Measurements from ENCODE around the gene INPP5J. TPM values are rescaled to one million over a fixed set of nuclear protein-coding genes. Genes with fewer than 3 reads are reported as not detected.

INPP5J gene
- total RNA-seq, 2 donors from 2014 or later, result 3.5 to 5.4 TPM

DNA sequence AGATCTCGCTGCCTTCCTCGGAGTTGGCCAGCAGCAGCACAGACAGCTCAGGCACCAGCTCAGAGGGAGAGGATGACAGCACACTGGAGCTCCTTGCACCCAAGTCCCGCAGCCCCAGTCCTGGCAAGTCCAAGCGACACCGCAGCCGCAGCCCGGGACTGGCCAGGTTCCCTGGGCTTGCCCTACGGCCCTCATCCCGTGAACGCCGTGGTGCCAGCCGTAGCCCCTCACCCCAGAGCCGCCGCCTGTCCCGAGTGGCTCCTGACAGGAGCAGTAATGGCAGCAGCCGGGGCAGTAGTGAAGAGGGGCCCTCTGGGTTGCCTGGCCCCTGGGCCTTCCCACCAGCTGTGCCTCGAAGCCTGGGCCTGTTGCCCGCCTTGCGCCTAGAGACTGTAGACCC lies 11.1 kb downstream of the INPP5J start:
- no peaks in the 10 kb centered on the region for H3K4me1 Mint-ChIP-seq
- H3K27me3 ChIP-seq (ENCODE audit: control insufficient read depth, insufficient read depth, low read length, poor library complexity, severe bottlenecking), result no peaks in the 10 kb centered on the region
- WGBS, 2 experiments (ENCODE audit: insufficient coverage in 1 of 2, insufficient read length in 1 of 2), result 95 to 96% methylated on average over 8 to 19 of the region's 19 CpGs
- no peak for DNase-seq
- no peaks in the 10 kb centered on the region for H3K27me3 Mint-ChIP-seq (ENCODE audit: insufficient read depth)
- H3K27ac Mint-ChIP-seq, result no peak overlapping the region
- no peaks in the 10 kb centered on the region for H3K36me3 ChIP-seq (ENCODE audit: control insufficient read depth, insufficient read depth, low read length)
- no peak overlapping the region for H3K4me3 Mint-ChIP-seq
- H3K4me1 ChIP-seq (ENCODE audit: control insufficient read depth, insufficient read depth, low read length), result no peaks in the 10 kb centered on the region
- TF ChIP-seq, protein P1, sequence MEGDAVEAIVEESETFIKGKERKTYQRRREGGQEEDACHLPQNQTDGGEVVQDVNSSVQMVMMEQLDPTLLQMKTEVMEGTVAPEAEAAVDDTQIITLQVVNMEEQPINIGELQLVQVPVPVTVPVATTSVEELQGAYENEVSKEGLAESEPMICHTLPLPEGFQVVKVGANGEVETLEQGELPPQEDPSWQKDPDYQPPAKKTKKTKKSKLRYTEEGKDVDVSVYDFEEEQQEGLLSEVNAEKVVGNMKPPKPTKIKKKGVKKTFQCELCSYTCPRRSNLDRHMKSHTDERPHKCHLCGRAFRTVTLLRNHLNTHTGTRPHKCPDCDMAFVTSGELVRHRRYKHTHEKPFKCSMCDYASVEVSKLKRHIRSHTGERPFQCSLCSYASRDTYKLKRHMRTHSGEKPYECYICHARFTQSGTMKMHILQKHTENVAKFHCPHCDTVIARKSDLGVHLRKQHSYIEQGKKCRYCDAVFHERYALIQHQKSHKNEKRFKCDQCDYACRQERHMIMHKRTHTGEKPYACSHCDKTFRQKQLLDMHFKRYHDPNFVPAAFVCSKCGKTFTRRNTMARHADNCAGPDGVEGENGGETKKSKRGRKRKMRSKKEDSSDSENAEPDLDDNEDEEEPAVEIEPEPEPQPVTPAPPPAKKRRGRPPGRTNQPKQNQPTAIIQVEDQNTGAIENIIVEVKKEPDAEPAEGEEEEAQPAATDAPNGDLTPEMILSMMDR (conservative IDR thresholded peaks at IDR 0.05), result no peak
- no peaks in the 10 kb centered on the region for H3K9me3 ChIP-seq (ENCODE audit: control insufficient read depth, low read length)
- H3K9ac ChIP-seq (ENCODE audit: extremely low read depth, low read length, poor library complexity, severe bottlenecking), result no peak overlapping the region
- H3K27ac ChIP-seq (ENCODE audit: low read depth, low read length), result no peak overlapping the region
- H3K4me3 ChIP-seq (ENCODE audit: low read length), result no peak overlapping the region
- H3K9me3 Mint-ChIP-seq, result no peaks in the 10 kb centered on the region
- H3K36me3 Mint-ChIP-seq (ENCODE audit: low read depth), result no peaks in the 10 kb centered on the region

GRCh38 chr22:31134688-31135087 lies 11.9 kb downstream of the INPP5J start:
- Histone ChIP-seq H3K9ac (ENCODE audit: extremely low read depth, low read length, poor library complexity, severe bottlenecking) (no peak overlapping the region), H3K4me1 (ENCODE audit: control insufficient read depth, insufficient read depth, low read length) (no peaks in the 10 kb centered on the region), H3K9me3 (ENCODE audit: control insufficient read depth, low read length) (no peaks in the 10 kb centered on the region), H3K27me3 (ENCODE audit: control insufficient read depth, insufficient read depth, low read length, poor library complexity, severe bottlenecking) (no peaks in the 10 kb centered on the region), H3K27ac (ENCODE audit: low read depth, low read length) (no peak overlapping the region), H3K36me3 (ENCODE audit: control insufficient read depth, insufficient read depth, low read length) (no peaks in the 10 kb centered on the region), H3K4me3 (ENCODE audit: low read length) (no peak overlapping the region)
- WGBS, 2 experiments (ENCODE audit: insufficient coverage in 1 of 2, insufficient read length in 1 of 2), result 80 to 89% methylated on average over 2 to 4 of the region's 4 CpGs
- H3K4me3 Mint-ChIP-seq, result no peak overlapping the region
- H3K36me3 Mint-ChIP-seq (ENCODE audit: low read depth), result no peaks in the 10 kb centered on the region
- TF ChIP-seq, protein P1 (conservative IDR thresholded peaks at IDR 0.05), result no peak
- H3K27ac Mint-ChIP-seq, result no peak overlapping the region
- DNase-seq, result no peak
- peaks cover under 1% of the 10 kb centered on the region for H3K4me1 Mint-ChIP-seq
- peaks cover under 1% of the 10 kb centered on the region for H3K27me3 Mint-ChIP-seq (ENCODE audit: insufficient read depth)
- H3K9me3 Mint-ChIP-seq, result no peaks in the 10 kb centered on the region

- Histone ChIP-seq H3K27ac (ENCODE audit: low read depth, low read length) (no peak overlapping the region), H3K4me1 (ENCODE audit: control insufficient read depth, insufficient read depth, low read length) (no peaks in the 10 kb centered on the region), H3K9me3 (ENCODE audit: control insufficient read depth, low read length) (no peaks in the 10 kb centered on the region), H3K4me3 (ENCODE audit: low read length) (no peak overlapping the region), H3K27me3 (ENCODE audit: control insufficient read depth, insufficient read depth, low read length, poor library complexity, severe bottlenecking) (no peaks in the 10 kb centered on the region), H3K9ac (ENCODE audit: extremely low read depth, low read length, poor library complexity, severe bottlenecking) (no peak overlapping the region), H3K36me3 (ENCODE audit: control insufficient read depth, insufficient read depth, low read length) (no peaks in the 10 kb centered on the region)
- H3K27me3 Mint-ChIP-seq (ENCODE audit: insufficient read depth), result peaks cover 2% of the 10 kb centered on the region
- H3K9me3 Mint-ChIP-seq, result no peaks in the 10 kb centered on the region
- H3K36me3 Mint-ChIP-seq (ENCODE audit: low read depth), result no peaks in the 10 kb centered on the region
- H3K4me1 Mint-ChIP-seq, result peaks cover 7% of the 10 kb centered on the region
- no peak overlapping the region for H3K27ac Mint-ChIP-seq
- DNase-seq, result no peak
- H3K4me3 Mint-ChIP-seq, result no peak overlapping the region
- TF ChIP-seq, protein P1 (conservative IDR thresholded peaks at IDR 0.05), result no peak
- WGBS, 2 experiments (ENCODE audit: insufficient coverage in 1 of 2, insufficient read length in 1 of 2), result 92 to 100% methylated on average over 3 to 6 of the region's 6 CpGs
Measured at GRCh38 chr22:31135706-31136105, 12.9 kb downstream of the INPP5J start.

Measured in endodermal cell (in vitro differentiated cells).